ENCODE data around the gene HLCS.
"Not testable (repeated sequence)": the region's sequence is repeated elsewhere in the genome, so short reads cannot be mapped to it uniquely, and the experiment has no call there.

HLCS gene

DNA sequence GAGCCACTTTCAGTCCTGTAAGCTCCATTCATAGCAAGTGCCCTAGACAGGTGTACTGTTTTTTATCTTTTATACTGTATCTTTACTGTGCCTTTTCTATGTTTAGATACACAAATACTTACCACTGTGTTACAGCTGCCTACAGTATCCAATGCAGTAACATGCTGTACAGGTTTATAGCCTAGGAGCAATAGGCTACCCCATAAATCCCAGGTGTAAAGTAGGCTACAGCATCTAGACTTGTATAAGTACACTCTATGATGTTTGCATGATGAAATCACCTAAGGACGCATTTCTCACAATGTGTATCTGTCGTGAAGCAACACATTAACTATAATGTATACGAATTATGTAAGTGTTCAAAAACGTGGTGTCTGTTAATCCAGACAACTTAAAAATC, 10.7 kb downstream of the HLCS start:
- DNase-seq (ENCODE audit: low spot score): no peak

- DNase-seq (ENCODE audit: low spot score): not testable (repeated sequence)
Measured at GRCh38 chr21:36952331-36952730, 14.1 kb downstream of the HLCS start.

GRCh38 chr21:36949171-36950141, 17.0 kb downstream of the HLCS start:
- no peak for DNase-seq (ENCODE audit: low spot score)

DNA sequence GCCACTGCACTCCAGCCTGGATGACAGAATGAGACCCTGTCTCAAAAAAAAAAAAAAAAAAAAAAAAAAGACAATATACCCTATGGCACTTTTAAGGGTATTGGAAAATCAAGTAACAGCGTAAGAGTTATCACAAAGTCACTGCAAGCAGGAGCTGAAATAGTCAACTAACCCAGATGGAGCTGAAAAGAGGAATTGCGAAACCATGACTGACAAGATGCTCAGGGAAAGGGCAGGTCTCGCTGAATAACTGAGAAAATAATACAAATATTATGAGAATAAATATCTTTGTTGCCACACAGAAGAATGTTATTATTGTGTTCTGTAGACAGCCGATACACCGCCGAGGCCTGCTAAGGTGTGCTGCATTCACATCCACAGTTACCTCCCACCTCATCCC, 17.8 kb downstream of the HLCS start:
- DNase-seq (ENCODE audit: low spot score): no peak

GRCh38 chr21:36946949-36947356, 19.5 kb downstream of the HLCS start:
- DNase-seq (ENCODE audit: low spot score): no peak

- no peak for DNase-seq (ENCODE audit: low spot score)
Measured at GRCh38 chr21:36945496-36946138, 20.9 kb downstream of the HLCS start.

DNA sequence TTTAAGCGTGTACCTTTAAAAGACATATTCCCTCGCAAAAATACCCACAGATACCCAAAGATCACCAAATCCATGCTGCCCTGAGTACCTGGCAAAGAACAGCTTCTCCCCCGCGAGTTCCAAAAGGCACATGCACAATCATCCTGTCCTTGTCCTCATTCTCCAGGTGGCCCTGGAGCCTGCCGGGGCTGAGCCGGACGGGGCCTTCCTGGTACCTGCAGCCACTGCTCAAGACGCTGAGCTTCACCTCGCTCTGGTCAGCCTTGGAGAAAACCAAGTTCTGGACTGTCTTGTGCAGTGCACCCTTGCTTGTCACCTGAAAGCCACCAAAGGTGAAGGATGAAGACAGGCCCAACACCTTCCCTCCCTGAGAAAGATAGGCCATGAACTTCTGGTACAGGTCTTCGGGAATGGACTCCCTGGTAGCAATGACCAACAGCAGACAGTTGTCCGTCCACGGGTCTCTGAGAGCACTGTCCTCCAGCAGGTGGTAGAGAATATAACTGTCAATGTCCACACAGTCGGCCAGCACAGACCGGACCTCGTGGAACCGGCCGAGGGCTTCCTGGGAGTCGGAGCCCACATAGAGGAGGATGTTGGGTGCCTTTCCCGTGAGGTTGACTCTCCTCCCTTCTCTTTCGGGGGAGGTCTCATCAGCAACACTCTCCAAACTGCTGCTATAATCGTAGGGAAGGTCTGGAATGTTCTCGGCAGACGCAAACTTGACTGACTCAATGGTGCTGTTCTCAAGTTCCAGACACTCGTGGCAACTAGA, 29.9 kb downstream of the HLCS start:
- DNase-seq (ENCODE audit: low spot score): no peak

- no peak for DNase-seq (ENCODE audit: low spot score)
Measured at GRCh38 chr21:36934864-36935420, 31.5 kb downstream of the HLCS start.

DNA sequence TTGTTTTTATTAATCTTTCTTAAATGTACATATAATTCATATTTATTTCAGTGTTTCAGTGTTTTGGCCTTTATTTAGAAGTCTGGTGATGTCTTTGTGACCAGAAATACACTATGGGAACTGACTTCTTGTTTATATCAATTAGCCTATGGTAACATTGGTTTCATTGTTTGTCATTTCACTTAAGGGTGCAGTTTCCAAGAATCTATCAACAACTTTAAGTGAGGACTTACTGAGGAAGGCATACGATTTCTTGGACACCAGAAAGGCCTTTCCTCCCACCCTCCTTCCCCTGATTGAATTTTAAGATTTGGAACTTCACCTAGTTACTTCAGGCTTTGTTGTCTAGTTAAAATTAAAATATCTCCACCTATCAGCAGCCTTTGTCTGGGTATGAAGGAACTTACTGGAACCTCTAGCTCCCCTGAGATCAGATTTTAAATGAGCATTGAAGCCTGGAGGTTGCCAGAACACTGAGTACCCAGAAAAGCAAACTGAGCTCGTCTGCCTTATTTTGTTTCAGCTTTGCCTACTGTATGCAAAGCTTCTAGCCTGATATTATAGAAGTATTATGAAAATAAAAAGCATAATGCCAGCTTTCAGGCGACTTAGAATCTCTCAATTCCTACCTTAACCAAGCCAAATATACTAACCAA, 34.2 kb downstream of the HLCS start:
- no peak for DNase-seq (ENCODE audit: low spot score)

GRCh38 chr21:36929622-36930021, 36.8 kb downstream of the HLCS start:
- DNase-seq (ENCODE audit: low spot score): peak; percentile 58

GRCh38 chr21:36928960-36929359, 37.5 kb downstream of the HLCS start:
- no peak for DNase-seq (ENCODE audit: low spot score)

DNA sequence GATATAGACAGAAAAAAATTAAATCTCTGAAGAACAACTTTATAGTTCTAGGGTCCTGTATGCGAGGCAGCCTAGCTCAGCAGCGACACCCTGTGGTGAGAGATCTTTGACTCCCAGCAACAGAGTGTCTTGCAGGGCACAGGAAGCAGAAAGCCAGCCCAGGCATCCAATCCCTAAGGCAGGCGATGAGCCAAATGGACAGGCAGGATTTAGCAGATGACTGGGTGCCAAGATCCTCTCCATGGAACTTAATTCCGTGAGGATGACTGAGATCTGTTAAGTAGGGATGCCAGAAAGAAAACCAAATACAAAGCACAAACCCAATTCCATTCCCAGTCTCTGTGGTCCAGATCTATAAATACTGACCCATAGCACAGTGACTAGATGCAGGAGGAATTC, 38.8 kb downstream of the HLCS start:
- peak; percentile 91 for DNase-seq (ENCODE audit: low spot score)

DNA sequence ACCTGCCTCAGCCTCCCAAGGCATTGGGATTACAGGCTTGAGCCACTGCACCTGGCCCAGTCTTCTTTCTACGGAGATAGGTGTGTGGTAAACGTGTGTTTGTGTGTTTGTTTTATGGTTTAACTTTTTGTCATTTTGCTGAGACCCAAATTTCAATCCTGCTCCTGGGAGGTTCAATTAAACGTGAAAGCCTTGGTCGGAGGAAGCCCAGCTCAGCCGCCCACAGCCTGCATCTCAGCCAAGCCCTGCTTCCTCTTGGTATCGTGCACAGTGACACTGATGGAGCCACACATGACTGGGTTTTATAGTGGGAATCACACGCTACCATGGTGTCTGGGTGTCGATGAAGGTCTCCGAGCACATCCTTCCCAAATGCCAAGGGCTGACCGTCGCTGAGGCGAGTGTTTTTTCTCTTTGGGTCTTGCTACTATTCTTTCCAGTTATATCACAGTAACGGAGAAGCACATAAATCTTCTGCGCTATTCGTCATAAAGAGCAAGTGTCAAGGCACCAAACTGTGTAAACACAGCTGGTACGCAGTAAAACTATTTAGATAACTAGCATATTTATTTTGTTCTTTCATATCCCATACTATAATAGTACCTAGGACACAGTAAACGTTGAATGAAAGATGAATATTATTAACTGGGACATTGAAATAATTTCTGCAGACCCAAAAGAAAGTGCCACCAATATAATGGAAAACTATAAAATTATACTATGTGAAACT, 39.3 kb downstream of the HLCS start:
- no peak for DNase-seq (ENCODE audit: low spot score)

- DNase-seq (ENCODE audit: low spot score): no peak
Measured at GRCh38 chr21:36923270-36923669, 43.2 kb downstream of the HLCS start.

DNA sequence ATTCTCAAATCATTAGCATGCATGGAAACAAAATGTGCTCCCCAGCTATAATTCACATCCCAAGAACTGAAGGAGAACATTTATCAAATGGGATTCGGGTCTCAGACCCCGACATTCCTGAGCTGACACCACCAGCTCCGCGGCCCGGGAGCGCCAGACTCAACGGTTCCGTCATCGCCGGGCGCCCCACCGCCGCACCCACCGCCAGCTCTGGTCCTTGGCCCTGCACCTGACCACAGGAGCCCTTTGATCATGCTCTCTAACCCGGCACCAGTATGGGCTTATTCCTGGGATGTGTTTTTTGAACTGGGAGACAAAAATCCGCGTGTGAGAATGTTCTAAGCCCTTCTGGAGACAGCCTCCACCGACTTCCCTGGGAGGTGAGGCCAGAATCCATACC, 43.6 kb downstream of the HLCS start:
- DNase-seq (ENCODE audit: low spot score): no peak

DNA sequence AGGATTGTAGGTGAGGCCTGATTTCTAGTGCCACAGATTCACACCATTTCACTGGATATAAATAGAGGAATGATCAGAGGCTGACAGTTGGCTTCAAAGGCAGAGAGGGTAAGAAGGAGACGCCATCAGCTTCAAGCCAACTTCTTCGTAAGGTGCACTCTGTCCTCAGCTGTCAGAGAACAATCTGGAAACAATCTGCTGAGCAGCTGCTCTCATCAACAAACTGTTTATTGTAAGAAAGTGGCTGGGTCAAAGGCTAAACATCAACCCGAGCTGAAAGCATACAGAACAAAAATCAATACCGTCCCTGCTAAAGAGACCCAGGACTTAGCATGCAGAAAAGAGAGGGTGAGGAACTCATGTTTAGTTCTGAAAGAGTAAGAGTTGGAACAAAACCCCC, 48.2 kb downstream of the HLCS start:
- DNase-seq (ENCODE audit: low spot score): no peak

GRCh38 chr21:36917471-36918158, 48.9 kb downstream of the HLCS start:
- peak; percentile 56 for DNase-seq (ENCODE audit: low spot score)

GRCh38 chr21:36916718-36917117, 49.8 kb downstream of the HLCS start:
- no peak for DNase-seq (ENCODE audit: low spot score)

GRCh38 chr21:36915696-36916245, 50.7 kb downstream of the HLCS start:
- no peak for DNase-seq (ENCODE audit: low spot score)
